Left kidney (tissue), 2 donors: ENCODE data around the gene PHLDB2. TPM values are rescaled to one million over a fixed set of nuclear protein-coding genes. Genes with fewer than 3 reads are reported as not detected.

Source experiments
- DNase-seq: peaks from one replicate; pipeline ENCODE4 v3.0.0-alpha.2; 2013
- polyA plus RNA-seq: library from polyadenylated mRNA; unstranded; fragments of 120-200 nt; gene quantifications from one replicate; pipeline ENCODE4 v1.2.1, GENCODE V29; 2013; ENCODE audit not compliant: insufficient read length

The PHLDB2 gene
- polyA plus RNA-seq, 1 donor: 122 TPM

DNA sequence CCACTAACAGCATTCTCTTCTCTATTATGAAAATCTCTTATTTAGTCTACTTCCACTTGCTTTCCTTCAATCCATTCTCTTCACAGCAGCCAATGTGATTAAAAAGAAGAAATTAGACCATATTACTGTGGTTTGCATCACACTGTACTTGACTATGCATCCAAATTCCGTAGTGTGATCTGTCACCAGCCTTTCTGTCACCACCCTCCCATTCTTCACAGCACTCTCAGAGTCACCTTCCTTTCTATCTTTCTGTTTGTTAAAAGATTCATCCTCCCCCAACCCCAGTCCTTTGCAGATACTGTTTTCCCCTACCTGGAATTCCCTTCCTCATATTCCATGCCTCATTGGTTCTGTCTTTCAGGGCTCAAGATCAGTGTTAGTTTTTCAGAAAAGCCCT lies 64.7 kb downstream of the PHLDB2 start:
- no peak for DNase-seq

DNA sequence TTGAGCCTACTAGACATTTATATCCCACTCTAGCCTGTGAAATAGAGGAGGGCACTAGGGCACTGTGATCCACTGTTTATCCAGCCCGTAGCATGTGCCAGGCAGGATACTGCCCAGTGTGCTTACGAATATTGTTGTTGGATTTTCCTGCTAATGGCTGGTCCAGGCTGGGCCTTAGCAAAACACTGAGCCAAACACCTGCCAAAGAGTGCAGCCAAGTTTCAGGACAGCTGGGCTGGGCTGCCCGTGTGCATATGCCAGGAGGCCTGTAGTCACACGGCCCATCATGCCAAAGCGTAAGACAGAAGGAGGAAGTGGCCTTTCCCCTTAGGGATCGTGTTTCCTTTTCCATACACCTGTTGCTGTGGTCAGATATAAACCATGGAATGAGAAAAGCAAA lies 65.2 kb downstream of the PHLDB2 start:
- no peak for DNase-seq

DNA sequence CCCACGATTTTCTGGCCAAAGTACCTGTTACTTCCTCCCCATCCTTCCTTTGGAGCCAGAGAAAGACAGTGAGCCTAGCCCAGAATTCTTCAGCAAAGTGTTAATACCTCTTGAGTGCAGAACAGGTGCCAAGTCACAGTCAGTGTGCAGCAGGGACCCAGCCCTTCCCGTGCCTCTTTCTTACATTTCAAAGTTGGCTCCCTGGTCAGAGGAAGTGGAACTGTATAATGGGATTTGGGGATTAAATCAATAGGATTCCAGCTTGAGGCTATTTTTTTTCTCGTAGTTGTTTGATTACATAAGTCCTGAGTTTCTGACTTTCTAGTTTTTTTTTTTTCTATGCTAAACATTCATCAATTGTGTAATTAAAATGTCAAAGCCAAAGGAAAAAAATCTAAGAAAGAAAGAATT lies 67.2 kb downstream of the PHLDB2 start:
- no peak for DNase-seq

DNA sequence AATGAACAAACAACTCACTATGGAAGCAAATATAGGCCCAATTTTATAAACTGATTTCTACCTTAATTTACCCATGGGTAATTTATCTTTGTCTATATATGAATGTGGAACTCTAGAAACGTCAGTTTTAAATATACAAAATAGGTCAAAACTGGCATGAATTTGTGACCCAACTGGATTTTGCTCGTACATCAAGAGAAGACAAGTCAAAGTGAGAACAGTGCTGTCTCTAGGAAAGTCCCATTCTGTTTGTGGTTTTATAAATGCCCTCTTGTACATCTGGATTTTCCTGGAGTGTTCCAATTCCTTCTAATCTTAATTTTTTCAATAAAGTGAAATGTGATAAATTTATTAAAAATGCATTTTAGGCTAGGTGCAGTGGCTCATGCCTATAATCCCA lies 69.5 kb downstream of the PHLDB2 start:
- DNase-seq: no peak

DNA sequence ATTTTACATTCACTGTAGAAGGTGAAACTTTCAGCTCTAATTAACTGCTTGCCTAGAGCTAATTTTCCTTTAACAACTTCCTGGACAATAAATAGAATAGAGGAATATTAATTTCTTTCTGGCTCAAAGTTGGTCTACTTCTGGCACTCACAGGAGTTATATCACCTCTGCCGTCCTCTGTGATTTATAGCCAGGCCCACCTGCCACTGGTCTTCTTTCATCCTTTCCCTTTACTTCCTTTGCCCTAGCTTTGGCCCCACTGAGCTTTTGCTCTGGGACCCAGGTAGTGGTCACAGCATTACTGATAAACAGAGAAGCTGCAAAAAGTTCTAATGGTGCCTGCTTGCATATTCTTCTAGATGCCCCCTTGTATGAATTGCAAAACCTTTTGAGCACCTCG lies 70.4 kb downstream of the PHLDB2 start:
- DNase-seq: no peak

DNA sequence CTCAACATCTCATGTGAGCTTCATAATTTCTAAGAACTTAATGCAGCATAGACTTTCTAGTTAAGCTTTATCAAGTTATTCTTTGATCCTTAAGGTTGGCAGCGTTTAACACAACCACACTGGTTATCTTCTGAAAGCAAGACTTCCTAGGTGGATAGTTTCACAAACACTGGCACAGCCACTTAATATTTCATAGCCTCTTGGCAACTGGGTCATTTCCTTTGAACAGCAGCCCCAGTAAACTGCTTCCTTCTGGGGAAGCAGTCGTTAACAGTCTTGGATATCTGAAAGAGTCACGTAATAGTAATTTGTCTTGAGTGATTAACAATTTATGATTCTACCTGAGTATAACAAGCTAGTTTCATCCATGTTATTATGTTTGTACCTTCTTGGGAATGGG lies 73.9 kb downstream of the PHLDB2 start:
- DNase-seq: no peak

DNA sequence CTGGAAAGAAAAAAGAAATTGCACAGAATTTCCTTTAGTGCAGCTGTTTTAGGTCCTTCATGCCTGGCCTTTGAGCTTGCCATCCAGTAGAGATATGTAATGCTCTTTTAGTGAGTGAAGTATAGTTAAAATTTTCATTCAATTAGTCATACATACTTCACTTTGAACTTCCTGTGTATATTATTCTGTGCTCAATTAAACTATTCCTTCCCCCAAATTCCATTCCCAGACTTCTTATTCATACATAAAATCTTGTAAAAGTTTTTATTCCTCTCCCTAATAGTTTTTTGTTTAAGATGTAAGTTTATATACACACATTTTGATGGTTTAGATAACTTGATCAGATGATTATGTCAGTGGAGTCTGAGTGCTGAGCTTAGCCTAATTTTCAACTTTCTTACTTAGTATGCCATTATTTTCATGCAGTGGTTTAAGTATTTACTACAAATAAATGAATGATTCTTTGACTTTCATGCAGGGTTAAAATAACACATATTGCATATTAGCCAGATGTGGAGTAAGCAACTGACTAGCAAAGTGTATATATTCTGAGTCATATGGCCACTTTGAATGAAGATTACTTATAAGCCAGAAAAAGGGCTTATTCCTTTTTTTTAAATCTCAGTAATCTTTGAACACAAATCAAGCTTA lies 77.3 kb downstream of the PHLDB2 start:
- no peak for DNase-seq

DNA sequence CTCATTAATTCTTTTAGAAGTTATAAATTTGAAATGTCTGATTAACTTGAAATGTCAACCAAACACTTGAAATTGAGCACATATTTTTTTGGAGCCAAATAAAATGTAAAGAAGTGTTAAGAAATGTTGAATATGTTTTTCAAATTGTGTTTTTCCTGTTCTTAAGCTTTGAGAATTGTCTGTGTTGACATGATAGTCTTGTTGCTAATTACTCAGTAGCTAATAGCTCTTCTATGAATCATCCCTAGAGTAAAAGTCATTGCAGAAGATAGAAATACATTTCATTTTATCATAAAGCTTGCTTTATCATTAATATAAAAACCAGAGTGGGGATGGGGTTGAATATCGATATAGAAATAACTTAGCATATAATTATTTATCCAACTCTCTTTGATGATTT lies 77.9 kb downstream of the PHLDB2 start:
- no peak for DNase-seq

DNA sequence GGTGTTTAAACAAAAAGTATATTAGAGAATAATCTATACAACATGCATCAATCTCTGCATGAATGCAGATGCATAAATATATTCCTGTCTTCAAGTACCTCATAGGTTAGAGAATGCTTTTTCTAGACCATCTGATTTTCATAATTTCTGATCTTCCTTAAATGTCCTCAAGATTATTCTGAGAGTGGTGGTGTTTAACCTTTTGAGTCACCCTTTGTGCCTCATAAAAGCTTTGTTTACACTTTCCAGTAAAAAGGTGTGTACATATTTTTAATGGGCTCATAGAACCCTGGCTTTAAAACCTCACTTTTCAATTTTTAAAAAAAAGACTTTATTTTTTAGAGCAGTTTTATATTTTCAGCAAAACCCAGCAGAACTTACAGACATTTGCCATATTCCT lies 78.8 kb downstream of the PHLDB2 start:
- no peak for DNase-seq

DNA sequence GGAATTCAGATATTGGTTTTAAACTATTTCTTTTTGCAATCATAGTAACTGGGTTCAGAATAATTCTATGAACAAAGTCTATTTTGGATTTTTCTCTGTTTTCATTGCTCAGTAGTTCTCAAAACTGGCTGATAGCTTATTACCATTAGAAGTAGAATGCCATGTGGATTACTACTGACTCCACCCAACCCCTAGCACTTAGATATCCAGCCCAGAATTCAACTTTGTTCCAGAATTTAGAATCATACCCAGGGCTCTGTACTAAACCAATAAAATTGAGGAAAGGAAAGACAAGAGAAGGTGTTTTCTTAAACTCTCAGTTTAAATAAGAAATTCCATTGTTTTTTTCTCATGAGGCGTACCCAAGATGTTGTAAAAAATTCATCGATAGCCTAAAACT lies 80.8 kb downstream of the PHLDB2 start:
- no peak for DNase-seq

DNA sequence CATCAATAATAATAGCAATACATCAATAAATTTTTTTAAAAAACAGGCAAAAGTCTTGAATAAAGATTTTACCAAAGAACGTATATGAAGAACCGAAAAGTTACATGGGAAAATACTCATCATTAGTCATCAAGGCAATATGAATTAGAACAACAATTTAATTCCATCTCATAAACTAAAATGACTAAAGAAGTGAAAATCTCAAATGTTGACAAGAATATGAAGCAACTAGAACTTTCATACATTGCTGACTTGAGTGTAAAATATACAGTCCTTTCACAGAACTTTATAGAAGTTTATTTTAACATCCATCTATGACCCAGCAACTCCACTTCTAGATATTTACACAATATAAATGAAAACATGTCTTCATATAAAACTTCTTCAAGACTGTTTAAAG lies 84.5 kb downstream of the PHLDB2 start:
- DNase-seq: no peak

DNA sequence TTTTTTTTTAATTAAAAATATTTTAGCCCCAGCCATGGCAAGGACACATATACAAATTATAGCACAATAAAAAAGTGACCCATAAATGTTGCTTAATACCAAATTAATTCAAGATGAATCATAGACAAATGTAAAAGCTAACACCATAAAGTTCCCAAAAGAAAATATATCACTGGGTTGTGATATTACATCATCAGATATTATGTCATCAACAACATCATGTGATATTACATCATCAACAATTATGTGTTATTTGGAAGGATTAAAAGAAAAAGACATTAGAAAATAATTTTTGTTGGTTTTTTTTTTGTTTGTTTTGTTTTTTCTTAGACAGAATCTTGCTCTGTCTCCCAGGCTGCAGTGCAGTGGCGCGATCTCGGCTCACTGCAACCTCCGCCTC lies 85.3 kb downstream of the PHLDB2 start:
- DNase-seq: no peak

DNA sequence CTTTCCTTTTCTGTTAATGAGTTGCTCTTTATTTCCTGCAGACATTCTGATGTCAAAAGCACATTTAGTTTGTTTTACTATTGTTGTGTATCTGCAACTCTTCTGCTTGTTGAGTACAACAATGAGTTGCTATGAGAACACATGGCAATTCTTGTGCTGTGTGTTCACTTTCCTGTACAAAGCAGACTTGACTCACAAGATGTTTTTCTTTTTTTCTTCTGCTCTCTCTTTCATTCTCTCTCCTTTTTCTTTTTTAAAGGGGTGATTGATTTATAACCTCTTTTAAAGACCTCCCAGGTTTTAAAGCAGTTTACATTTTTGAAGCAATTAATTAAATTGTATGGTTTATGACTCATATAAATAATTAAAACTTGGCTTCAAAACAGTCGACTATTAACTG lies 88.2 kb downstream of the PHLDB2 start:
- DNase-seq: no peak

DNA sequence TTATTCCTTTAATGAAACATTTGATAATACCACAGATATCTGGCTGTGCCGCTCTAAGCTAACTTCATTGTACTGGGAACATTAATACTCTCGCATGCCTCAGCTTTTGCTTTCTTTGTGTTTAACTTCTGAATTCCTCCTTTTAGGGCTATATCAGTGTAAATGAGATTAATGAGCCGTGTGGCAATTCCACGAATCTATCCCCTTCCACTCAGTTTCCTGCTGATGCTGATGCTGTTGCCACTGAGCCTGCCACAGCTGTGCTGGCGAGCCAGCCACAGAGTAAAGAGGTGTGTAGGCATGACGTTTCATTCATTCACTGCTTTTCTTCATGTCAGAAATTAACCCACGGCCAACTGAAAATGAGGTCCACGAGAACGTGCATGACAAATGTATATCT lies 89.7 kb downstream of the PHLDB2 start:
- DNase-seq: no peak

DNA sequence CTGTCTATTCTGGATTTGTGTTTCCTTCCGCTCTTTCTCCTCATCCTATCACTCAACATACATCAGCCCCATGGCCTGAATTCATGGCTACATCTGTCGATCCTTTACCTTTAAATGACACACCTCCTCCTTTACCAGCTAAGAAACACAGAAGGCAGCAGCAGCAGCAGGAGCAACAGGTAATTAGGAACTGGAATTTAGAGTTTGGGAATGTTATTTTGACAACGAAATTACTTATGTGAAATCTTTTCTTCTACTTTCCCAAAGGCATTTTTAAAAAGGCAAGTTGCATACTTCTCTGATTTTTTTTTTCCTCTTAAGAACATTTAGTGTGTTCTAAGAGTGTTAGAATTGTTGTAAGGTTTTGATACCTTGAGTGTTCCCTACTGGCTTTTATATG lies 90.6 kb downstream of the PHLDB2 start:
- DNase-seq: no peak

DNA sequence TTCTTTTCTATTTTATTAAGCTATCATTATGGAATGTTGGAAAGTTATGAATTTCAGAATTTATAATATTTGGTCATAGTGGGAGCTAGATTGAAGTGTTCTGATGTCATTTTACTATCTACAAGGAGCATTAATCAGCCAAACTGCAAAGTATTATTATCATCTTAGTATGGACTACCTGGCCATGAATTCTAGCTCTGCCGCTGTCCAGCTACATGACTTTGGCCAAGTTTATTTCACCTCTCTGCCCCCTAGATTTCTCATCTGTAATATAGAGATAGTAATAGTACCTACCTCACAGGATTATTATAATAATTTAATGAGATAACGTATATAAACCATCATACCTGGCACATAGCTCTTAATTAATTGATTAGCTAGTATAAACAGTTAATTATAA lies 92.0 kb downstream of the PHLDB2 start:
- DNase-seq: no peak

DNA sequence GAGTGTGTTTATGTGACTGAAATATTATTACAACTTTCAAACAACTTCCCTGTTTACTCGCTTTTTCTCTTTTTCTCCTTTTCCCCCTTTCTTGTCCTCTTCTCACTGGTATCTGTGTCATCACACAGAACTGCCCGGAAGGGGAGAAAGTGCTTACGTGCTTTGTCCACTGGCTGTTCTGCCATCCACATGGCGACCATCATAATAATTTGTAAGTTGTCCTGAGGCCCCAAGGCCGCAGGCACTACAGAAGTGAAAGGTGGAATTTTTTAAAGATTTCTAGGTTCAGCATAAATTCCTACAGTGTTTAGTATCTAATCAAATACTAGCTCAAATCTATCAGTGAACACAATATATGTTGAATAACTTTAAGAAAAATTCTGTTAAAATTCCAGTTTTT lies 93.0 kb downstream of the PHLDB2 start:
- DNase-seq: no peak

DNA sequence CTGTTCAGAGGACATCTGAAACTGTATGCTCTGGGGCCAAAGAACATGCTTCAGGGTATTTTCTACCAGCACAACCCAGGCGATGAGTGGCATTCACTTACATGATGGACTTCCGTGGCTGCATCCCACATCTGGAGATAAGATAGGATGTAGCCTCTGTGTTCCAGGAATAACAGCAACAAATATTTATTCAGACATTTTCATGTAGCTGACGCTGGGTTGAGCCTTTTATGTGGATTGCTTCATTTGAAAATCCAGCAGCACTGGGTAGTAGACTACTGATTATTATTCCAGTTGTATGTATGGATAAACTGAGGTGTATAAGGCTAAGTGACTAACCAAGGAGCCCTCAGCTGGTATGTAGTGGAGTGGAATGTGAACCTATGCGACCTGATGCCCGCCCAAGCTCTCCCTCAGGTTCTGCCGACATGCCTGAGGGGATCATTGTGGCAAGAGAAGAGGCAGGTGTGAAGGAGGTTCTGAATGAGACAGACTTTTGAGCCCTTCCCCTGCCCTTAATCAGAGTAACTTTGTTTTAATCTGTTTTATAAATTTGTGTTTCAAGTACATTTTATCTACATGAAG lies 93.9 kb downstream of the PHLDB2 start:
- DNase-seq: no peak

DNA sequence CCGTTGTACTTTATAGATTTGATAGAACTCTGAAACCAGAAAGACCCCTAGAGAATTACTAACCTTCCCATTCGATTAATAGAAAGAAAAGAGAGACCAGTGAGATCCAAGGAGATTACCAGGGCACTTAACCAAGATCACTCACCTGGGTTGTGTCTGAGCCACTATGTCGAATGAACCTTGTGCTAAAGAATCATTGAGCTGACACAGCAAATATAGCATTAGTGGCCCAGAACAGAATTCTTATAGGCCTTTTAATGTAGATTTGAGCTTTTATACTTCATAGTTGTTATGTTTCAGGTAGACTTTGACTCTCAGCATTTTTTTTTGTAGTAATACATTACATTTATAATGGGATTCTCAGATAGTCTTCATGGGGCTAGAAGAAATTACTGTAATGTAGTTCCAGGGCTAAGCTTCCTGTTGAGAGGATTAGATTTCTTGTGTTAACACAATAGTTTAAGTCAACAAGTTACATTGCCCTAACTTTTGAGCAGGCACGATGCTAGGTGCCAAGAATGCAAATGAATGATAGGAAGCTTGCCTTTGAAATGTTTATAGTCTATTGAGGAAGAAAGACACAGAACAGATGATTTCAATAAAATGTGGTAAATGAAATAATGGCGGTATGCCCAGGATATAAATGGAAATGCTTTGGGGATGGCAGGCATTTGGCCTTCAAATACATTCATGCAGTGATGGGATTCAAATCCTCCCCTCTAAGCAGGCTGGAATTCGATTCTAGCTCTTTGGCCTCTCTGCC lies 95.3 kb downstream of the PHLDB2 start:
- DNase-seq: no peak

DNA sequence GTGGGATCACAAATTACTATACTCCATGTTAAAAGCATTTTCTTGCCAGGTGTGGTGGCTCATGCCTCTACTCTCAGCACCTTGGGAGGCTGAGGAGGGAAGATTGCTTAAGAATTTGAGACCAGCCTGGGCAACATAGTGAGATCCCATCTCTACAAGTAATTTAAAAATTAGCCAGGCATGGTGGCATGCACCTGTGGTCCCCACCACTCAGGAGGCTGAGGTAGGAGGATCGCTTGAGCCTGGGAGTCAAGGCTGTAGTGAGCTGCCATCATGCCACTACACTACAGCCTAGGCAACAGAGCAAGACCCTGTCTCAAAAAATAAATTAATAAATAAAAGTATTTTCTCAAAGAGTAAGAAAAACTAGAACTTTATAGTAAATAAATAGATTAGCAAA lies 96.8 kb downstream of the PHLDB2 start:
- no peak for DNase-seq

DNA sequence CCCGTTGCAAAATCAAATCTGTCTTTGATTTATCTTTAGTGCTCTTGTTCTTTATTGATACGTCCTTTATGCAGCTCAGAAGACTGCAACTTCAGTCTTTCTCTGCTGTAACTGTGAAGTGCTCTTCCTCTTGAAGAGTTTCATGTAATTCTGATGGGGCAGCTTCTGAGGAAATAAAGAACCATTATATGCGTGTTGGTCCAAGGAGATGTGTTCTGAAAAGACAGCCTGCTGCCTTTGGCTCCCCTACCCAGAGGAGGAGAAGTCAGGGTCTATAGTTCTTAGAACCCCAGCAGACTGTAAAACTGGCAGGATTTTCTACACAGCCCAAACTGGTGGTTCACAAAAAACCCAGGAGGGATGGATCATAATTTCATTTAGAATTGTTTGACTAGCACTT lies 97.4 kb downstream of the PHLDB2 start:
- no peak for DNase-seq

DNA sequence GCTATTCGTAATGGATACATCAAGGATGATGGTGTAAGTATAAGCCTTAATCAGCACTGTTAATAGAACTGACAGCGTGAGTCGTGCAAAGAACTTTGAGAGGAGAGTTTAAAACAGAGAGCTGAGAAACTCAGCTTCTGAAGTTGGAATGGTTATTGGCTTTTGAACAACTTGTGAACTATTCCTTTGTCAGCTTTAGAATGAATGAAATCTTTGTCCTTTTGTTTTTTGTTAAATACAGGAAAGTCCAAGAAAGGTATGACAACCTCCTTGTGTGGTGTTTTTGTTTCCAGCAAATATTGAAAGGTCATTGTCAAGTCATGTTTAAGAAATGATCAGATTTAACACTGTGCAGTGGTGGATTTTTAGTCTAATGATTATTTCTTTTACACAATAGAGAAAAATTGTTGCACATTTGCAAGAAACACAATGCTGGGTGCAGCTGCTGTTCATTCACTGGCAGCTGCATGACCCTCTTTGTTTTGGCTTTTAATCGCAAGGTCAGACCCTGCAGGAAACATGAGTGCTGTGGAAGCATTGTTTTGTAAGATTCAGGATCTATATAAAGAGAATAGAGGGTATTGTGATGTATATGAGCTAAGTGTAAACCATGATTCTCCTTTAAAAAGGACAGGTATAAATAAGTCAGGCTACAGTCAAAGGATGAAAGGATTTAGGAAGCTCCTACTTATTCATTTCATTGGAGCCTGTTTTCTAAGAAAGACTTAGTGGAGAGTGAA lies 98.1 kb downstream of the PHLDB2 start:
- no peak for DNase-seq
